ENCODE results near the gene C3AR1. TPM values are rescaled to one million over a fixed set of nuclear protein-coding genes. Genes with fewer than 3 reads are reported as not detected.
"Not testable (repeated sequence)": the region's sequence is repeated elsewhere in the genome, so short reads cannot be mapped to it uniquely, and the experiment has no call there.

The C3AR1 gene
- polyA plus RNA-seq (ENCODE audit: insufficient read length), result 7.6 TPM

DNA sequence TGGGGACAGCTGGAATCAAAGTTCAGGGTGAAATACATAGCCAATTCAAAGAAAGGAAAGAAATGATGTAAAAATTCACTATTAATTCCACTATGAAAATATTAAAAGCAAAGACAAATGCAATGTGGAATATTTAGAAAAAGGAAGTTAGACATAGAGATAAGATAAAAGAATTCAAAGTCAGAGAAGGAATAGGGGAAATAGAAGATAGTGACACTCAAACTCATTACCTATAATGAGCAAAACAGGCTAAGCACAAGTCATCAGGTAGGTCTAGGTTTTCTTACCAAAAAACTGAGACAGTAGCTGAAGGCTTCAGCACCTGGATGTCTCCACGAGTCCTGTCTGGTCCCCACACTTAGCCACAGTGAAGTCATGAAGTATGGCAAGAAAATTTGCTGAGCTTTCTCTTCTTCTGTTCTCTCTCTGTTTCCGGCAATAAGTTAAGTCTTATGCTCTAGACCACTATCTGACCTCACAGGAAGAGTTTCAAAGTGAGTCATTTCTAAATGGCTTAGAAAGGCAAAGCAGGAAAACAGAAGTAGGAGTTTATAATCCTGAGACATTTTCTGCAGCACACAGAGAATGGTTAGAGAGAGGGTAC is at the start of gene C3AR1:
Gene C3AR1 (minus strand): TSS at position 369 of the 604 bp plus-strand sequence. CDS start 6,174 bp downstream, outside the sequence.
- no peak for DNase-seq

DNA sequence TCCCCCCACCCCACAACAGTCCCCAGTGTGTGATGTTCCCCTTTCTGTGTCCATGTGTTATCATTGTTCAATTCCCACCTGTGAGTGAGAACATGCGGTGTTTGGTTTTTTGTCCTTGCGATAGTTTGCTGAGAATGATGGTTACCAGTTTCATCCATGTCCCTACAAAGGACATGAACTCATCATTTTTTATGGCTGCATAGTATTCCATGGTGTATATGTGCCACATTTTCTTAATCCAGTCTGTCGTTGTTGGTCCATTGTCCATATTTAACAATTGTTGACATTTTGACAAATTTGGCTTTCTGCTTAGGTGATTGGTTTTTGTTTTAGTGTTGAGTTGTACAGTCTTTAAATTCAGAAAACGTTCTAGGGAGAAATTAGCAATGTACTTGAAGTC is 47.0 kb upstream of the C3AR1 start:
- not testable (repeated sequence) for DNase-seq

DNA sequence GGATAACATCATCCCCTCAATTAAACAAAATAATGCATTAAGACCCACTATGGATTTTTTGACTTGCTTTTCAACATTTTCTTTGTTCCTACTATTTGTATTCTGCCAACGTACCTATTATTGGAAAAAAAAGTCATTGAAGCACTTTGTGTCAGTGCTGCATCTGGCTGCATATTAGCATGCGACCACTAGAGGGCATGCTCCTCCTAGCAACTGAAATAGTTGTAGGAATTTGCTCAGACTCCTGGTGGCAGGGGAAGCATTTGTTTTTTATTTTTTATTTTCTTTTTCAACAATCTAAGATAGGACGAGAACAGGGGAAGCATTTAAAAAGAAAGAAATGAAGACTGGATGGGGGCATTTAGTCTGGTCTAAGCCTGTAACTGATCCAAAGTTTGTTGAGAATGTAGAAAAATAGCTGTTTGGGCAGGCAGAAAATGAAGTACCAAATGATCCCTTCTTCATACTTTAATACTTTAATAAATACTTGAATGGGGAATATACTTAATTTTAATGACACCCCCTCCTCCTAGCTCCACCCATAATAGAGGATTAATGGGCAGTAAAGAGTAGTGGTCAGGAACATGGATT is 42.7 kb upstream of the C3AR1 start:
- peak; percentile 72 for DNase-seq

DNA sequence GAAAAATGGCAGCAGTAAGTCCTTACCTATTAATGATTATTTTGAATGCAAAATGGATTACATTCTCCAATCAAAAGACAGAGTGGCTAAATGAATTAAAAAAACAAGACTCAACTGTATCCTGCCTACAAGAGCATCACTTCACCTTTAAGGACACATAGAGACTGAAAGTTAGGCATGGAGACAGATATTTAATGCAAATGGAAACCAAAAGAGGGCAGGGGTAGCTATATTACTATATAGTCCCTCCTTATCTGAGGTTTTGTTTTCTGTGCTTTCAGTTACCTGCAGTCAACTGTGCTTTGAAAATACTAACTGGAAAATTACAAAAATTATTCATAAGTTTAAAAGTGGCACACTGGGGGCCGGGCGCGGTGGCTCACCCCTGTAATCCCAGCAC is 33.1 kb upstream of the C3AR1 start:
- DNase-seq, result no peak

DNA sequence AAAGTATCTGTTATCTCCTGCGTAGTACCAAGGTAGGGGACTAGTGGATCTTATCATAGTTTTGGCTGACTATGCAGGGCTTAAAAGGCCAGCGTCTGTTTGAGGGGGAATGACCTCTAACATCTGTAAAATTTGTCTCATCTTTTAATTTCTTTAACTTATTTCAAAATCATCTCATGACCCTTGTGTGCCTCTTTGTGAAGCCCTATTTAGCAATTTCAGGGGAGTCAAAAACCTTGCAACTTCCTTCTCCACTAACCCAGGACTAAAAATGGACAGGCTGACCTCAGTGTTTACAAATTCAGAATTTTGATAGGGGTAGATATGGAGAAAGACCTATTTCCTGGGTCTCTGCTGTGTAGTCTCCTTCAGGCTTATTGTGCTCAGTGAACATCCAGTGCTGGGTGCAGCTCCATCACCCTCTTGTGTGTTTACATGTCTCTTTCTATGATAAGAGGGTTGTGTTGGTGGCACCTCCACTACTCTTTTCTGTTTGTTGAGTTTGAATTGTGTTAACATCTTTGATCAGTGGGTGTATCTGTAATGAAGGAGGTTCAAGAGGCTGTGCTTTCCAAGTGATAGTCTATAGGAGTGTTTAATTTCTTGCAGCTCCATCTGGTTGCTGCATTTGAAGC is 30.2 kb upstream of the C3AR1 start:
- no peak for DNase-seq

DNA sequence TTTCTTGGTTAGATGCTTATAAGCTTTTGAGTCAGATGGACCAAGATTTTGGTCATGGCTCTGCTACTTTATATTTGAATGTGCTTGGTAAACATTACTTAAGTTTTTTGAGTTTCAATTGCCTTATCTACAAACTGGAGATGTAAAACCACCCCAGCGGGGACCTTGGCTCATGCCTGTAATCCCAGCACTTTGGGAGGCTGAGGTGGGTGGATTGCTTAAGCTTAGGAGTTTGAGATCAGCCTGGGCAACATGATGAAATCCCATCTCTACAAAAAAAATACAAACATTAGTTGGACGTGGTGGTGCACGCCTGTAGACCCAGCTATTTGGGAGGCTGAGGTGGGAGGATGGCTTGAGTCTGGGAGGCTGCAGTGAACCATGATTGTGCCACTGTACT is 27.1 kb upstream of the C3AR1 start:
- no peak for DNase-seq

DNA sequence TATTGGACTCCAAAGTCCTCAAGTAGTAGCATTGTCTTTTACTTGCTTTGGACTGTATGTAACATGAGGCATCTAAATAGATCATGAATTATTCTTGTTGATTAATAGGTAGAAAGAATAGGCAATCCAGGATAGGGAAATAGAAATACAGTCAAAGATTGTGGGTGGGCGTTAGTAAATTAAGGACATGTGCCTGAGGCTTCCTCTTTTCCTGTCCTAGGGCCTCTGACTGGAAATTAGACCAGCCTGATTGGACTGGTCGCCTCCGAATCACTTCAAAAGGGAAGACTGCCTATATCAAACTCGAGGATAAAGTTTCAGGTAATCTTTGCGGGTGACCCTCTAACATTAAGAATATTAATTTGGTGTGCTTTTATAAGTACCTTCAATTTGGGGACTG is 23.6 kb upstream of the C3AR1 start:
- DNase-seq, result no peak

DNA sequence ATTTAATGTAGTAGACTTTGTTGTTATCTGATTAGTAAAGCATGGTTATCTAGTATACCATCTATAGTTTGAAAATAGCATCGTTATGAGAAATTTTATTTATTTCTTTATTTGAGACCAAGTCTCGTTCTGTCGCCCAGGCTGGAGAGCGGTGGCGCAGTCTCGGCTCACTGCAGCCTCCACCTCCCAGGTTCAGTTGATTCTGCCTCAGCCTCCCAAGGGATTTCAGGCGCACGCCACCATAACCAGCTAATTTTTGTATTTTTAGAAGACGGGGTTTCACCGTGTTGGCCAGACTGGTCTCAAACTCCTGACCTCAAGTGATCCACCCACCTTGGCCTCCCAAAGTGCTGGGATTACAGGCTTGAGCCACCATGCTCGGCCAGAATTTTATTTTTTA is 23.1 kb upstream of the C3AR1 start:
- DNase-seq, result not testable (repeated sequence)

DNA sequence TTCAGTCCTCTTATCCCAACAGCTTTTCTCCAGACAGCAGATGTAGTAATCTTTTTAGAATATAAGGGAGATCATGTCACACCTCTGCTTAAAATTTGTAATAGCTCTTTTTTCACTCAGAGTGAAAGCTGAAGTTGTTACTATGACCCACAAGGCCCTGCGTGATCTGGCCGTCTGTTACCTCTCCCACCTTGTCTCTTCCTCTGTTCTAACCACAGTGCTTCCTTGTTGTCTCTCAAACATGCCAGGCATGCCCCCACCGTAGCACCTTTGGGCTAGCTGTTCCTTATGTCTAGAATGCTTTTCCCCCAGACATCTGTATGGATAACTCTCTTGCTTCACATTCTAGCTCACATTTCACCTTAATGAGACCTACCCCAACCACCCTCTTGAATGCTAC is 22.4 kb upstream of the C3AR1 start:
- DNase-seq, result no peak

DNA sequence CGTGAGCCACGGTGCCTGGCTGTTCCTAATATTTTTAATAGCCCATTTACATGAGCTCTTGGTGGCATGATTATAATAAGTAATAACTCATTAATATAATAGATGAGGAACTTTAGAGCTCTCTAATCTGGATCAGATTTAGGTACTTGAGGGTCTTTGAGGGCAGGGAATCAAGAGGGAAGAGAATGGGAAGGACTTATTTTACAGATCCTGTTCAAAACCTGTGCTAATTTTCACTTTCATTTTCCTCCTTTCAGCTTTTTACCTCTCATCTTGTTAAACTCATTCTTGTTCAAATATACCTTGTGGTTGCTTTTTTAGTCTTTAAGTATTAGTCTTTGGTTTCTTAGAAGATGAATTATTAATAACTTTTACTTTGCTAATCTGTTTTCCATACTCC is 21.5 kb upstream of the C3AR1 start:
- no peak for DNase-seq

DNA sequence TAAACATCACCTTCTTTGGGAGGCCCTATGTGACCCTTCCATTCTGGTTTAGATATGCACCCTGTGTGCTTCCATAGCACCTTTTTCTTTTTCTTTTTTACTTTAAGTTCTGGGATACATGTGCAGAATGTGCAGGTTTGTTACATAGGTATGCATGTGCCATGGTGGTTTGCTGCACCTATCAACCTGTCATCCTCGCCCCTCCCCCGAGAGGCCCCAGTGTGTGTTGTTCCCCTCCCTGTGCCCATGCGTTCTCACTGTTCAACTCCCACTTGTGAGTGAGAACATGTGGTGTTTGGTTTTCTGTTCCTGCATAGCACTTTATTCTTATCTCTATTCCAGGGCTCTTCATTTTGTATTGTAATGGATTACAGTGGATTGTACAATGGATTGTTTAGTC is 18.2 kb upstream of the C3AR1 start:
- DNase-seq, result not testable (repeated sequence)

DNA sequence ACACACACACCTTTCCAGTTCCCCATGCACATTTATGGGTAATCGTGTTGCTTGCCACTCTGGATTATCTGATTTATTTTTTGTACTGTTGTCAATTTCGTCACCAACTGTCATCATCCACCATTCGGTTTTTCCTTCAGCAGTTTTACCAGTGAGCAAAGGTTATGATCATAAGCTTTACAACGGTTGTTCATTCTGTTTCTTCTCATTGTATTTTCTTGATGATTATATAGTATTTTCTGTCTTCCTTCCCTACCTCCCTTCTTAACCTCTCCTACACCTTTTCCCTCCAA is 16.6 kb upstream of the C3AR1 start:
- DNase-seq, result no peak

DNA sequence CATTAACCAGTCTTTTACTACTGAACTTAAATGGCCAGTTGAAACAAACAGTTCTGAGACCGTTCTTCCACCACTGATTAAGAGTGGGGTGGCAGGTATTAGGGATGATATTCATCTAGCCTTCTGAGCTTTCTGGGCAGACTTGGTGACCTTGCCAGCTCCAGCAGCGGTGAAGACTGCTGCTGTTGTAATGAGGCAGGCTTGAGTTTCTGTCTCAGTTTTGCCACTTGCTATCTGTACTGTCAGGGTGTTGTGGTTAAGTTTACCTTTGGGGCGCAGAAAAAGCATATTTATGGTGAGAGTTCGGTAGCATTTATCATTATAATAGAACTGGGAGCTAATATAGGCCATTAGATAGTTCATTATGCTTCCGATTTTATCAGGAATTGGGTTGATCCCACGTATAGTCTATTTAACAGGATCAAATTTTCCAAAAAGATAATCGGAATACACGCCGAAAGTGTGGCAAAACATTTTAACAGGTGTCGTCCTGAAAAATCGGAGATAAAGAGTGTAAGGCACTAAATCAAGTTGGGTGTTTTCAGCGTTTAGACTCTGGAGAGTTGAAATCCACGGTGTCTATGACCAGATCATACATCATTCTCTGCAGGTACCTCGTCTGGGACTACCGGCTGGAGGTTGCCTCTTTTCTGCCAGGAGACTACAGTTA is 15.2 kb upstream of the C3AR1 start:
- no peak for DNase-seq

DNA sequence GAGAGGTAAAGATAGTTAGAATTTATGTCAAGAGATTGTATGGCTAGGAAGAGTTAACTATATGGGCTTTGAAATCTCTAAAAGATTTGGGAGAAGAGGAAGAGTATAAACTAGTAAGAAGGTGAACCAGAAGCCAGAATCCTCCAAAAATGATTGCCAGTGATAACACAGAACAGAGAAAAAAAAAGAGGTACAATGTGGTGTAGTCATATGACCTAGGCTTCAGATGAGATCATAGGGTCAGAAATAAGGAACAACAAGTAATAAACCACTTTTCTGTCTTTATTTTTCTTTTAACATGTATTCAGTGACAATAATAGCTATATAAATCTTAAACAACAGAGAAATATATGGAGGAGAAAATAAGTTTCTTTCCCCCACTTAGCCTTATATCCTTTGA is 14.0 kb upstream of the C3AR1 start:
- DNase-seq, result no peak

DNA sequence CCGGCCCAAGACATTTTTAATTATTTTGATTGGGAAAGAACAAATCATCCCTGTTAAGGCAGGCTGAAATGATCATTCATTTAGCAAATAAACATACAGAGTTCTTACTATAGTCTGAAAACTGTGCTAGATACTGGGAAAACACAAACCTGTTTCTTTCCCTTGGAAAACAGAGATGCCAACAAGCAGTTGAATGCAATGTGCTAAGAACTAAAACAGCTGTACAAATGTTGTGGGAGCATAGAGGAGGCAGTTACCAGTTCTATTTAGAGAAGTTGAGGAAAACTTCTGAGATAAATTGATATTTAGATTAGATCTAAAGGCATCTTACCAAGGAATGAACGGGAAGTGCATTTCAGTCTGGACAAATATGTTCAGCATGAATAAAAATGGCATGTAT is 12.8 kb upstream of the C3AR1 start:
- no peak for DNase-seq

DNA sequence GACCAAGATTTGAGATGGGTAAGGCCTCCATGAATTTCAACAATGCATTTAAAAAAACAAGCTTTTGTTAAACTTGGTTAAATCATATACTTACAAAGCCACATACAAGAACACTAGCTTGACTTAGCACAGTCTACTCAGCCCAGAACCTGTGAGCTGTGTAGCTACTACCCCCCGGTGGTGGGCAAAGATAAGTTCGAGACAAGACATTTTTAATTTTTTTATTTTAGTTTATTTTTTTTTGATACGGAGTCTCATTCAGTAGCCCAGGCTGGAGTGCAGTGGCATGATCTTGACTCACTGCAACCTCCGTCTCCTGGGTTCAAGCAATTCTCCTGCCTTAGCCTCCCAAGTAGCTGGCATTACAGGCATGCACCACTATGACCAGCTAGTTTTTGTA is 12.2 kb upstream of the C3AR1 start:
- no peak for DNase-seq

DNA sequence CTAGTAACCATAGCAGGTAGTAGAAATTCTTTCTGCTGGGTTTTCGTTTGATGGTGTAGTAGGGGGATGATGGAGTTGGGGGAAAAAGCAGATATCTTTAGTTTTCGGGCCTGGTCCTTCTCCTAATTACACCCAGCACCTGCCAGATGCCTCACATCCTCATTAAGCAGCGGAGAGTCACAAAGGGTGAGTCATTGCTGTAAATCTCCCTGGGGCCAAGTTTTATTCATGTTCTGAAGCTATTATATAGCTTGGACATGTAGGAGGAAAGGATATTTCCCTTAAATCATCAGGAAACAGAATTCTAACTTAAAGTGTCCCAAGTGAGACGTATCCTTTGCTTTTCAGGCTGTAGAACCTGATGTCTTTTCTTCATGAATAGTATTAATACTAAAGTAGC is 11.0 kb upstream of the C3AR1 start:
- no peak for DNase-seq

DNA sequence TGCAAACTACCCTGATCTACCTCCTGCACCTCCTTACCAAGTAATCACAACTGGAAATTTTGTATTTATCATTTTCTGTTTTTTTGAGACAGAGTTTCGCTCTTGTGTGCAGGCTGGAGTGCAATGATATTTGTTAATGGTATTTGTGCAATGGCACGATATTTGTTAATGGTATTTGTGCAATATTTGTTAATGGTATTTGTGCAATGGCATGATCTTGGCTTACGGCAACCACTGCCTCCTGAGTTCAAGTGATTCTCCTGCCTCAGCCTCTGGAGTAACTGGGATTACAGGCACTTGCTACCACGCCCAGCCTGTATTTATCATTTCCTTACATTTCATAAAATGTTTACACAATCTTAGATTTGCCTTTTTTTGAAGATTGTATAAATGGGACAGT is 10.2 kb upstream of the C3AR1 start:
- no peak for DNase-seq

DNA sequence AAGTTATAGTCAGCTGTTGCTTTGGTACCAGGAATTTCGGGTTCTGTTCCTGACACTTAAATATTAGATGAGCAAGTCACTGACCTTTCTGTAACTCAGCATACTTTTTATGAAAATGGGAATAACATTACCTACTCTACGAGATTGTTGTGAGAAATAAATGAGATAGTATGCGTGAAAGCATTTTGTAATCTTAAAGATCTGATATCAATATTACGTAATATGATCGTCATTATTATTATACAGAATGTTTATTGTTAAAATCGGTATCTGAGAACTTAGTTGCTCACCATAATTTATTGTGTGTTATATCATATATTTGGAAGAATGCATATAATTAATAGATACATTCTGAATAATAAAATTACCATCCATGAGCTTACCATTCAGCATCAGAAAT is 9.8 kb upstream of the C3AR1 start:
- DNase-seq, result no peak

DNA sequence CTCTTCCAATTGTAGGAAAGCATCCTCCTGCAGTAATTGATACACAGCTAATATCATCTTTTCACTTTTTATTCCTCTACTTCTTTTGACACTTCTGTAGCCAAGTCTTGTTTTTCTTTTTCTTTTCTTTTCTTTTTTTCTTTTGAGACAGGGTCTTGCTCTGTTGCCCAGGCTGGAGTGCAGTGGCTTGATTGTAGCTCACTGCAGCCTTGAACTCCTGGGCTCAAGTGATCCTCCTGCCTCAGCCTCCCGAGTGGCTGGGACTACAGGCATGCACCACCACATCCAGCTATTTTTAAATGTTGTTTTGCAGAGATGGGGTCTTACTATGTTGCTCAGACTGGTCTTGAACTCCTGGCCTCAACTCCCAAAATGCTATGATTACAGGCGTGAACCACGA is 5.7 kb upstream of the C3AR1 start:
- not testable (repeated sequence) for DNase-seq

DNA sequence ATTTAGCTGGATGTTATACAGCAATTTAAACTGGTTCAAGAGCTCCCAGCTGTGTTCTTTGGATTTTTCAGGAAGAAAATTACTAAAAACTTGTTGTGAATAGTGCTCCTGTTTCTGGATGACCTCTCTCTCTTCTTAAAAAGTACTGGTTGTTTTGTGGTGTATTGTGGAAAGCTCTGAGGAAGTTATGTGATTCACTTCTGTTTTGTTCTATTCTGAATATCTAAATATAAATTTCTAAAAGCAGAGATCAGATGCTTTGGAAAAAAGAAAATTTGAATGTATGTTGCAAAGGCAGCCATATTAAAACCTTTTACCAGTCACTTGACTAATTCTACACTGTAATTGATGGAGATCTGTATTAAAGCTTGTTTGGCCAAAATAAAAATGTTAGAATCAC is 3.4 kb upstream of the C3AR1 start:
- DNase-seq, result no peak

DNA sequence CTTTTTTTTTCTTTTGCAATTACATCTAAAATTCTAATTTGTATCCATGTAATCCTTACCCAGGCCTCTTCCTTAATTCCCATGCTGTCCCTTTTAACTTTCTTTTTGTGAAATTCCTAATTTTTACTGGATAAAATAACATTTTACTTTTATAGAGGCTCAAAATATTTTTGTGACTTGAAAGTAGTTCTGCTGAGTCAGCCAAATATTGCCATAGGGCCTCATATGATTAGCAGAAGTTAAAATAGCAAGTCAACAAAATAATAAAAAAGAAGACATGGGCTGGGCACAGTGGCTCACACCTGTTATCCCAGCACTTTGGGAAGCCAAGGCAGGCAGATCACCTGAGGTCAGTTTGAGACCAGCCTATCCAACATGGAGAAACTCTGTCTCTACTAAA is 2.0 kb downstream of the C3AR1 start:
- DNase-seq, result no peak

DNA sequence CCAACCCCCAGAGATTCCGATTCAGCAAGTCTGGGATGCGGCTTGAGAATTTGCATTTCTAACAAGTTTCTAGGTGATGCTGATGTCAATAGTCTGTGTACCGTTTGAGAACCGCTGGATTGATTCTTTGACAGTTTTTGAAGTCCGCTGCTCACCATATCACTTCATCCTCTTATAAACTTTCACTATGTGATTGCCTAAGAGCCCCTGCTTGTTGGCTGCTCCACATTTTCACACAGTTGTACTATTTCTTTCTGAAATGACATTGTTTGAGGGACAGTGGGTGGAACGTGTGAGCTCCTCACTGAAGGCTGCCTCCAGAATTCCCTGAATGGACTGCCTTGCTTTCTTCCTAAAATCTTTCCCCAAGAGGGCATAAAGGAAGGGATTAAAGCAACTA is 7.7 kb downstream of the C3AR1 start:
- DNase-seq, result no peak

DNA sequence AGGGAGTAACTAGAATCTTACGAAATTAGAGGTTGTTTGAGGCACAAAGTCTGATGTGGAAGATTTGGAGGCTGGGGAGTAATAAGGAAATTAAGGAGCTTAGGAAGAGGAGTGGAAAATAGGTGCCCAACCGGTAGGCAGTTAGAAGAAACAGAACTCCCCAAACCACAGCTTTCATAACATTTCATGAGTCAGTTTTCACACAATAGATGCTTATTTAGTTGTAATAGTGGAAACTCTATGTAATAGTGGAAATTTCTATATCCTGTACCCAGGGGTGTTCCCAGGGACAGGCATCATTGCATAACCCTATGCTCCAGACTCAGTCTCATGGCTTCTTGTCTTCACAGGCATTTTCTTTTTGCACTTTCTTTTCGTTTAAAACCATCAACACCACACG is 8.3 kb downstream of the C3AR1 start:
- DNase-seq, result no peak
